Measurements from ENCODE around the gene ALDH3B1.

DNA sequence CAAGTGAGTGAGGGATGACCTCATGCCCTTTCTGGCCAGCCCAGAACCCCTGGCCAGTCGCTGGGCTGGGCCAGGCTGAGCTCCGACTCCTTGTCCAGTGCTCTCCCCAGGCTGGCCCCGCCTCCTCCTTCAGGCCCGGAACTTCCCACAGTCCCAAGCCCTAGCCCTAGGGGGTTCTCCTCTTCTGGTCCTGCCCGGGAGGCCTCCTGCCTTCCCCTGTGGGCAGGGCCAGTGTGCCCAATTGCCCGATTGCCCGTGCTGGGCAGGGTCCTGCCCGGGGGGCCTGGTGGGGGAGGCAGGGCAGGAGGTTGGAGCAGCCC lies 32.9 kb downstream of the ALDH3B1 start:
- TF ChIP-seq, protein P1, sequence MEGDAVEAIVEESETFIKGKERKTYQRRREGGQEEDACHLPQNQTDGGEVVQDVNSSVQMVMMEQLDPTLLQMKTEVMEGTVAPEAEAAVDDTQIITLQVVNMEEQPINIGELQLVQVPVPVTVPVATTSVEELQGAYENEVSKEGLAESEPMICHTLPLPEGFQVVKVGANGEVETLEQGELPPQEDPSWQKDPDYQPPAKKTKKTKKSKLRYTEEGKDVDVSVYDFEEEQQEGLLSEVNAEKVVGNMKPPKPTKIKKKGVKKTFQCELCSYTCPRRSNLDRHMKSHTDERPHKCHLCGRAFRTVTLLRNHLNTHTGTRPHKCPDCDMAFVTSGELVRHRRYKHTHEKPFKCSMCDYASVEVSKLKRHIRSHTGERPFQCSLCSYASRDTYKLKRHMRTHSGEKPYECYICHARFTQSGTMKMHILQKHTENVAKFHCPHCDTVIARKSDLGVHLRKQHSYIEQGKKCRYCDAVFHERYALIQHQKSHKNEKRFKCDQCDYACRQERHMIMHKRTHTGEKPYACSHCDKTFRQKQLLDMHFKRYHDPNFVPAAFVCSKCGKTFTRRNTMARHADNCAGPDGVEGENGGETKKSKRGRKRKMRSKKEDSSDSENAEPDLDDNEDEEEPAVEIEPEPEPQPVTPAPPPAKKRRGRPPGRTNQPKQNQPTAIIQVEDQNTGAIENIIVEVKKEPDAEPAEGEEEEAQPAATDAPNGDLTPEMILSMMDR (conservative IDR thresholded peaks at IDR 0.05; ENCODE audit: low read depth, low read length) = no peak
- TF ChIP-seq EZH2 (IDR thresholded peaks at IDR 0.05; ENCODE audit: low read length, unreplicated experiment) (no peak), EZH2phosphoT487 (IDR thresholded peaks at IDR 0.05; ENCODE audit: borderline replicate concordance, low read length) (no peak)

All from PC-3 (cell line).